Testis (tissue), 2 donors: Measurements from ENCODE around the gene KRTAP9-4.

ENCODE experiments used
- POLR2A ChIP-seq: fragments of 450-650 bp; IDR thresholded peaks from one replicate; pipeline ENCODE4 v1.6.1; 2017; ENCODE audit warnings: antibody characterized with exemption, mild to moderate bottlenecking, moderate library complexity
- TF ChIP-seq, protein P1 (sequence below), 3 experiments: fragments of 450-650 bp in 2 of 3; fragments of 200-600 bp in 1 of 3; sonication (generic) in 1 of 3; IDR thresholded peaks; one replicate each; pipeline ENCODE4 v1.5.1; 2016 to 2019; ENCODE audit warnings: antibody characterized with exemption in 3 of 3, mild to moderate bottlenecking in 2 of 3, moderate library complexity in 1 of 3

DNA sequence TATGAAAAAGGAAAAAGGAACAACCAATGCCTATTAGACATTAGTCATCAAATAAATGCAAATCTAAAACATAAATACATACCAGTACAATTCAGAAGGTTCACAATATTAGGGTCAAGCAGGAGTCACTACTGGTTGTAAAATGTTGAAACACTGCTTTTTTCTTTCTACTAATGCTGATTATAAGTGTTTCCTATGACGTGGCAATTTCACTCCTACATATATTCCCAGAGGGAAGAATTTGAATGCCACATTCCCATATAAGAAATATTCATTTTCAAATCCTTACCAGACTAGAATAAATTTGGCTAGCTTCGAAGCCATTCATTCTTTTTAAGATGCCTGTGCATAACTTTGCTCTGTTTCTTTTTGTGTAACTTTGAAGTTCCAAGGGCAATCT lies 25.7 kb upstream of the KRTAP9-4 start:
- TF ChIP-seq, protein P1, sequence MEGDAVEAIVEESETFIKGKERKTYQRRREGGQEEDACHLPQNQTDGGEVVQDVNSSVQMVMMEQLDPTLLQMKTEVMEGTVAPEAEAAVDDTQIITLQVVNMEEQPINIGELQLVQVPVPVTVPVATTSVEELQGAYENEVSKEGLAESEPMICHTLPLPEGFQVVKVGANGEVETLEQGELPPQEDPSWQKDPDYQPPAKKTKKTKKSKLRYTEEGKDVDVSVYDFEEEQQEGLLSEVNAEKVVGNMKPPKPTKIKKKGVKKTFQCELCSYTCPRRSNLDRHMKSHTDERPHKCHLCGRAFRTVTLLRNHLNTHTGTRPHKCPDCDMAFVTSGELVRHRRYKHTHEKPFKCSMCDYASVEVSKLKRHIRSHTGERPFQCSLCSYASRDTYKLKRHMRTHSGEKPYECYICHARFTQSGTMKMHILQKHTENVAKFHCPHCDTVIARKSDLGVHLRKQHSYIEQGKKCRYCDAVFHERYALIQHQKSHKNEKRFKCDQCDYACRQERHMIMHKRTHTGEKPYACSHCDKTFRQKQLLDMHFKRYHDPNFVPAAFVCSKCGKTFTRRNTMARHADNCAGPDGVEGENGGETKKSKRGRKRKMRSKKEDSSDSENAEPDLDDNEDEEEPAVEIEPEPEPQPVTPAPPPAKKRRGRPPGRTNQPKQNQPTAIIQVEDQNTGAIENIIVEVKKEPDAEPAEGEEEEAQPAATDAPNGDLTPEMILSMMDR (IDR thresholded peaks at IDR 0.05), result no peak
- no peak for TF ChIP-seq POLR2A
